ENCODE measurements around the gene MFAP3. TPM values are rescaled to one million over a fixed set of nuclear protein-coding genes. Genes with fewer than 3 reads are reported as not detected.

Gene MFAP3
- total and polyA plus RNA-seq, 8 donors = 33.6 to 44.0 (median 36.6) TPM

- no peaks in the 10 kb centered on the region for H3K36me3 ChIP-seq
- TF ChIP-seq CTCF (IDR thresholded peaks at IDR 0.05) = no peak
- intact Hi-C loops (cut with DNase I) = no loop called here
- H3K27me3 ChIP-seq = no peaks in the 10 kb centered on the region
- no peaks in the 10 kb centered on the region for H3K4me1 ChIP-seq
- DNase-seq = no peak
- no peak overlapping the region for H3K4me3 ChIP-seq
- no peak overlapping the region for H3K27ac ChIP-seq
- ATAC-seq = no peak
- H3K9me3 ChIP-seq = no peaks in the 10 kb centered on the region
These were observed 64.5 kb downstream of the MFAP3 start for GRCh38 chr5:154103233-154103632.

Other genes with a start within 250 kb of the MFAP3 start
- 10 to 100 TPM; 35.3 to 35.4 TPM for gene FAM114A2, start 57 bp upstream of the MFAP3 start, total RNA-seq
- 10 to 100 TPM; 33.4 to 37.7 (median 35.2) TPM for gene FAM114A2, start 57 bp upstream of the MFAP3 start, polyA plus RNA-seq (ENCODE audit: insufficient read length in 6 of 6)
- 100 to 1,000 TPM in 1 of 2 donors, 10 to 100 TPM in 1; 65.3 to 117 TPM for gene GALNT10, start 151.8 kb downstream of the MFAP3 start, total RNA-seq
- 10 to 100 TPM; 21.2 to 27.4 (median 24.1) TPM for gene GALNT10, start 151.8 kb downstream of the MFAP3 start, polyA plus RNA-seq (ENCODE audit: insufficient read length in 6 of 6)

Data from left lung (tissue), 10 donors.